GM12873 (cell line): ENCODE results near the gene ARID4B.

Experiments used
- TF ChIP-seq, protein P1 (sequence below): IDR thresholded peaks from 2 replicates; pipeline ENCODE4 v1.5.1; 2012; ENCODE audit warnings: low read depth, mild to moderate bottlenecking, moderate library complexity, low read length, control low read depth; ENCODE audit not compliant: insufficient read depth; ENCODE audit errors: missing control alignments

Gene ARID4B

DNA sequence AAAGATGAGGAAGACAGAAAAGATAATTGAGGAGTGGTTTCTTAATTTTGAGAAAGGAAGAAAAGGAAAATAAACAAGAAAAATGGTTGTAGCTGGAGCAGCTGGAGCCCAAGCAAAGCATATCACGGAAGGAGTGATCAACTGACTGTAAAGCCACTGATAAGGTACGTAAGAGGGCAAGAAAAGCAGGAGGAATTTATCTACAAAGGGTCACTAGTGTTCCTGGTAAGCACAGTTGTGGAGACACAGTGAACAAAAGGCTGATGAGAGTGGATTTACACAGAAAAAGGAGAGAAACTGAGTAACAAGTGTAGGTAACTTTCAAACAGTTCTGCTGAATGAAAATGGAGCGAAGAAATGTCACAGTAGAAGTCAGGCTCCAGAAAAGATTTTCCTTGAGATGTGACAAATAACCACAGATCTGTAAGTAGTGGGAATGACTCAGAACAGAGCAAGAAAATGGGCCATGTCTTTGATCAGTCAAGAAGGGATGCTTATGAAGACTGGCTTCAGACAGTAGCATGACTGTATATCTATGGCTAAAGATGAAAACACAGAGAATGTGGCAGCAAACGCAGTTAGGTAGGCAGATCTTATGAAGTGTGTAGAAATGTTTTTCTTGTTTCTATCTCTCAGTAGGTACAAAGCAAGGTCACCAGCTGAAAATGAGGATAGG lies 121.3 kb downstream of the ARID4B start:
- TF ChIP-seq, protein P1, sequence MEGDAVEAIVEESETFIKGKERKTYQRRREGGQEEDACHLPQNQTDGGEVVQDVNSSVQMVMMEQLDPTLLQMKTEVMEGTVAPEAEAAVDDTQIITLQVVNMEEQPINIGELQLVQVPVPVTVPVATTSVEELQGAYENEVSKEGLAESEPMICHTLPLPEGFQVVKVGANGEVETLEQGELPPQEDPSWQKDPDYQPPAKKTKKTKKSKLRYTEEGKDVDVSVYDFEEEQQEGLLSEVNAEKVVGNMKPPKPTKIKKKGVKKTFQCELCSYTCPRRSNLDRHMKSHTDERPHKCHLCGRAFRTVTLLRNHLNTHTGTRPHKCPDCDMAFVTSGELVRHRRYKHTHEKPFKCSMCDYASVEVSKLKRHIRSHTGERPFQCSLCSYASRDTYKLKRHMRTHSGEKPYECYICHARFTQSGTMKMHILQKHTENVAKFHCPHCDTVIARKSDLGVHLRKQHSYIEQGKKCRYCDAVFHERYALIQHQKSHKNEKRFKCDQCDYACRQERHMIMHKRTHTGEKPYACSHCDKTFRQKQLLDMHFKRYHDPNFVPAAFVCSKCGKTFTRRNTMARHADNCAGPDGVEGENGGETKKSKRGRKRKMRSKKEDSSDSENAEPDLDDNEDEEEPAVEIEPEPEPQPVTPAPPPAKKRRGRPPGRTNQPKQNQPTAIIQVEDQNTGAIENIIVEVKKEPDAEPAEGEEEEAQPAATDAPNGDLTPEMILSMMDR: no peak

DNA sequence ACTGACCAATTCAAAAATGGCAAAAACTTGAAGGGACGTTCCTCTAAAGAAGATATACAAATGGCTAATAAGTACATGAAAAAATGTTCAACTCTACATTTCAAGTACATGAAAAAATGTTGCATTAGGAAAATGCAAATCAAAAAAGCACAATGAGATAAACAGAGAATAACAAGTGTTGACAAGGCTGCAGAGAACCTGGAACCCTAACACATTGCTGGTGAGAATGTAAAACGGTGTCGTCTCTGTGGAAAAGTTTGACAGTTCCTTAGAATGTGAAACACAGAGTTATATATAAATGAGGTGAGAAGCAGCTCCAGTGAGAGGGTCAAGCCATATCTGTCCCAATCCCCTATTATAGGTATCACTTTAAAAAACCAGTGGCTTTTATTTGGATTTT lies 122.3 kb downstream of the ARID4B start:
- TF ChIP-seq, protein P1: no peak

- TF ChIP-seq, protein P1: no peak
These were observed 124.6 kb downstream of the ARID4B start for GRCh38 chr1:235203428-235203827.

DNA sequence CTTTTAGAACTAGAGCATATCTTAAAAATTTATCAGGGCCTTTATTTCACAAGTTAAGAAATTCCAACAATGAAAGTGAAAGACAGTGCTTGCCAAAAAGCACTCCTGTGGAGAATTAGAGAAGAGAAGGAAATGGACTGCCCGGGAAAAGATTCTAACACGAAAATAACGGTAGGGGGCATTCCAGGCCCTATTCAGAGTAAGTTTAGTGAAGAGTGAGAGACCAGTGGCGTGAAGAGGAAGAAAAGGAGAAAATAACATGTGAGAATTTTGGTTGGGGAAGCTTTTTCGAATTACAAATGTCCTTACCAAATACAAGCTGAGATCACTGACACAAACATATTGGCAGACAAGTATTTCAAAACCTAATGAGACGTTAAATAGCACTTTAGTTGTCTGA lies 128.5 kb downstream of the ARID4B start:
- TF ChIP-seq, protein P1: no peak

GRCh38 chr1:235190431-235190830 lies 137.5 kb downstream of the ARID4B start:
- TF ChIP-seq, protein P1: no peak

- TF ChIP-seq, protein P1: no peak
These were observed 140.7 kb downstream of the ARID4B start for GRCh38 chr1:235187316-235187715.

GRCh38 chr1:235181561-235182245 lies 146.3 kb downstream of the ARID4B start:
- TF ChIP-seq, protein P1: no peak
